HG03280 (cell line): ENCODE data around the gene MAJIN.
"Not testable (repeated sequence)": the region's sequence is repeated elsewhere in the genome, so short reads cannot be mapped to it uniquely, and the experiment has no call there.

ENCODE experiments used
- ATAC-seq: cut with Tn5 transposase; IDR thresholded peaks from one replicate; pipeline ENCODE4 v1.9.1; 2021; ENCODE audit warnings: mild to moderate bottlenecking, moderate library complexity; ENCODE audit not compliant: unreplicated experiment

MAJIN gene

GRCh38 chr11:64990222-64990923 is 18.5 kb upstream of the MAJIN start:
- ATAC-seq, result no peak

- ATAC-seq, result no peak
Measured at GRCh38 chr11:64989416-64989815, 17.5 kb upstream of the MAJIN start.

GRCh38 chr11:64987998-64988854 is 16.3 kb upstream of the MAJIN start:
- no peak for ATAC-seq

GRCh38 chr11:64983339-64983738 is 11.4 kb upstream of the MAJIN start:
- not testable (repeated sequence) for ATAC-seq

GRCh38 chr11:64976651-64977050 is 4.7 kb upstream of the MAJIN start:
- ATAC-seq, result no peak

GRCh38 chr11:64974124-64974523 is 2.2 kb upstream of the MAJIN start:
- no peak for ATAC-seq

GRCh38 chr11:64970731-64971151 is 1.2 kb downstream of the MAJIN start:
- no peak for ATAC-seq

- ATAC-seq, result no peak
Measured at GRCh38 chr11:64969209-64969608, 2.7 kb downstream of the MAJIN start.

- ATAC-seq, result no peak
Measured at GRCh38 chr11:64967375-64967774, 4.5 kb downstream of the MAJIN start.

GRCh38 chr11:64963072-64963631 is 8.8 kb downstream of the MAJIN start:
- ATAC-seq, result no peak

GRCh38 chr11:64960719-64961118 is 11.2 kb downstream of the MAJIN start:
- no peak for ATAC-seq

- no peak for ATAC-seq
Measured at GRCh38 chr11:64959498-64959897, 12.4 kb downstream of the MAJIN start.

GRCh38 chr11:64954201-64954600 is 17.7 kb downstream of the MAJIN start:
- no peak for ATAC-seq

GRCh38 chr11:64951529-64951928 is 20.4 kb downstream of the MAJIN start:
- no peak for ATAC-seq

GRCh38 chr11:64947208-64947814 is 24.6 kb downstream of the MAJIN start:
- no peak for ATAC-seq

- ATAC-seq, result no peak
Measured at GRCh38 chr11:64936539-64936938, 35.4 kb downstream of the MAJIN start.

GRCh38 chr11:64935359-64936081 is 36.4 kb downstream of the MAJIN start, which contains the start of gene GPHA2:
Gene GPHA2 (minus strand): TSS chr11:64935893. CDS start chr11:64935460, 433 bp downstream.
- ATAC-seq, result no peak

- ATAC-seq, result no peak
Measured at GRCh38 chr11:64934682-64935358, 37.1 kb downstream of the MAJIN start.

GRCh38 chr11:64933935-64934681 is 37.8 kb downstream of the MAJIN start:
- ATAC-seq, result no peak
